ENCODE results near the gene ARMC6. TPM values are rescaled to one million over a fixed set of nuclear protein-coding genes. Genes with fewer than 3 reads are reported as not detected.
"Not testable (repeated sequence)": the region's sequence is repeated elsewhere in the genome, so short reads cannot be mapped to it uniquely, and the experiment has no call there.

ARMC6 gene
- polyA plus RNA-seq, 3 donors: 34.7 to 41.6 (median 40.8) TPM

DNA sequence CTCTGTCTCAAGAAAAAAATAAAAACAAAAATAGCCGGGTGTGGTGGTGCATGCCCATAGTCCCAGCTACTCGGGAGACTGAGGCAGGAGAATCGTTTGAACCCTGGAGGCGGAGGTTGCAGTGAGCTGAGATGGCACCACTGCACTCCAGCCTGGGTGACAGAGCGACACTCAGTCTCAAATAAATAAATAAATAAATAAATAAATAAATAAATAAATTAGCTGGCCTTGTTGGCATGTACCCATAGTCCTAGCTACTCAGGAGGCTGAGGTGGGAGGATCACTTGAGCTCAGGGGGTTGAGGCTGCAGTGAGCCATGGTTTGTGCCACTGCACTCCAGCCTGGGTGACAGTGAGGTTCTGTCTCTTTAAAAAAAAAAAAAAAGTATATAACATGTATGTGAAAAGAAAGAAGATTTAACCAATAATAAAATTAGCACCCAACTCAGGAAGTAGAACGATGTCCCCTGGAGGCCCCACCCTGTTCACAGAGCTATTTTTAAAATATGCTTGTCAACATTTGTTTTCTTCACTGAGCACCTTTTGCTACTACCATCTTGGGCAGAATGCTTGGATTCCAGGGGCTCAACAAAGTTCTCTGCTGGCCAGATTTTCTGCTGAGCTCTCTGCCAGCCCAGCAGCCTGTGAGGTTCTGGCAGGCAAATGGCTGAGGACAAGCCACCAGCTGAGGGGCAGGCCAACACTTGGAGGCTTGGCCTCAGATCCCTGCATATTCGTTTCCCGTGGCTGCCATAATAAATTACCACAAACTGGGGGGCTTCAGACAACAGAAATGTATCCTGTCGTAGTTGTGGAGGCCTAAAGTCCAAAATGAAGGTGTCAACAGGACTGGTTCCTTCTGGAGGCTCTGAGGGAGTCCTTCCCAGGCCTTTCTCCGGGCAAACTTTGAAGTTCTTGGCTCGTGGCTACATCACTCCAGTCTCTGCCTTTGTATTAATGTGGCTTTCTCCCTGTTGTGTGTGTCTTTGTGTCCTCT, 35.6 kb downstream of the ARMC6 start:
- DNase-seq: no peak

DNA sequence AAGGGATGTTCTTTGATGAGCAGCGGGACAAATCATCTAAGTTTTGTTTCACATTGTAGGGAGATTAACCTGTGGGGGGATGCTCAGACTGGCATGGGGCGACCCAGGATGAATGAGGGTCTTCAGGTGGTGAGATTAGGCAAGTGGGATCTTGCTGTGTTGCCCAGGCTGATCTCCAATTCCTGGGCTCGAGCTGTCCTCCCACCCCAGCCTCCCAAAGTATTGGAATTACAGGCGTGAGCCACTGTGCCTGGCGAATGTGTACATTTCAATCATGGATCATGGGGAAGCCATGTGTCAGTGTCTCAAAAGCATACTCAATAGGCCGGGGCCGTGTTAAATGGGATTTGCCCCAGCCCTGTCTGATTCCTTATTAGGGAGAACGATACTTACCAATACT, 38.5 kb downstream of the ARMC6 start:
- no peak for DNase-seq

DNA sequence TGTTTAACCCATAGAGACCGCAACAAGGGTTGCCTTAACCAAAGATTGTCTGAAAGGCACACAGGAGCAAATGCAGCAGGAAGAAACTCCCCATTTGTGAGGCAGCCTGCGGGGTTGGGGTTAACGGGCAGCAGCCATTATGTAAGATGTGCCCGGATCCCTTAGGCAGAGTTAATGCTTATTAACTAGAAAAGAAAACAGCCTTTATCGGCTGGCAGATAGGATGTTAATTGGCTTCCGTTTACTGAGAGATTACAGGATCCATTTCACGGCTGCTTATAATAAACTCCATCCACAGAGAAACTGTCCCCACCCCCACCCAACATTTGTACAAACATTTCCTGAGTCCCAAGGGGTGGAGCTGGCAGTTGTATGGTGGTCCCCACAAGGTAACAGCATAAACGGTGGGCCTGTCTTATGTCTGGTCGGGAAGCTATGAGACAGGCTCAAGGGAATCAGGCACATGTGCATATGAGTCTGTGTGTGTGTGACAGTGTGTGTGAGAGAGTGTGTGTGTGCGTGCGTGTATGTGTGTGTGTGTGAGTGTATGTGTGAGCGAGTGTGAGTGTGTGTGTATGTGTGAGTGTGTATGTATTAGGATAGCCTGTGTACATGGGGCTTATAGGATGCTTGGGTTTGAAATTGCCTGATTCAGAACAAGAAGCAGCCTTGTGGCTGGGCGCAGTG, 40.9 kb downstream of the ARMC6 start:
- no peak for DNase-seq

DNA sequence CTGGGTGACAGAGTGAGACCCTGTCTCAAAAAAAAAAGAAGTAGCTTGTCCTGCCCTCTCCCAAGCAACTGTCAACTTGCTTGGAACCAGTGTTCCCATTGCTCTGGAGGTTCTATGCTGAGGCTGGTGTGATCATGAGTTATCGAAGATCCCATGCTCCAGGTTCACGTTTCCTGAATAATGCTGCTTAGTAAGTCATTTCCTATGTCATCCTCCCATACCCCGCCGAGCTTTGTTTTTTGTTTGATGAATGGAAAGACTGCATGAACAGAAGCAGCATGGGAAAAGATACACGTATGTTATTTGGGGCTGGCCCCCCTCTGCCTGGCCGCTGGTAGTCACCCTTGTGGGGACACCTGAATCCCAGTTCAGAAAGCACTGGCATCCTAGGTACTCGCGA, 41.7 kb downstream of the ARMC6 start:
- DNase-seq: no peak

DNA sequence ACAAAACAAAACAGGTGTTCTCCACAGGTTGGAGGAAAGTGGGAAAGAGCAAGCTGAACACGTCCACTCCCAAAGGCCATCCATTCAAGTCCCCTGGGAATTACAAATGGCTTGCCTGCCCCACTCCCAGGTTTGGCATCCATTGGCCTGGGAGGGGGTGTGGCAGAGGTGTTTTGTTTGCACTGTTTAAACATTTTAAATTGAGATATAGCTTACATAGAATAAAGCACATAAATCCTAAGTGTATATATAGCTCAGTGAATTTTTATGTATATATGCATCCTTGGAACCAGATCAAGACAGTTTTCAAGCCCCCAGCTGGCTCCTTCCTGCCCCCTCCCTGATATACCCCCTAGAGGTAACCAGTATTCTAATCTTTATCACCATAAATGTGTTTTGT, 43.1 kb downstream of the ARMC6 start:
- no peak for DNase-seq

DNA sequence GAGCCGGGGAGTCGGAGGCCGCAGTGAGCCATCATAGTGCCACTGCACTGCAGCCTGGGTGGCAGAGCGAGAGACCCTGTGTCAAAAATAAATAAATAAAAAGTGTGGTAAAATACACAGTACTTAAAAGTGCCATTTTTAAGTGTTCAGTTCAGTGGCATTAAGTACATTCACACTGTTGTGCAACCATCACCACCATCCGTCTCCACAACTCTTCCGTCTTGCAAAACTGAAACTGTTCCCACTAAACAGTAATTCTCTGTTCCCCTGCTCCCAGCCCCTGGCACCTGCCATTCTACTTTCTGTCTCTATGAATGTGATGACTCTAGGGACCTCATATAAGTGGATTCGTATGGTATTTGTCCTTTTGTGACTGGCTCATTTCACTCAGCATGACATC, 43.7 kb downstream of the ARMC6 start:
- DNase-seq: no peak

DNA sequence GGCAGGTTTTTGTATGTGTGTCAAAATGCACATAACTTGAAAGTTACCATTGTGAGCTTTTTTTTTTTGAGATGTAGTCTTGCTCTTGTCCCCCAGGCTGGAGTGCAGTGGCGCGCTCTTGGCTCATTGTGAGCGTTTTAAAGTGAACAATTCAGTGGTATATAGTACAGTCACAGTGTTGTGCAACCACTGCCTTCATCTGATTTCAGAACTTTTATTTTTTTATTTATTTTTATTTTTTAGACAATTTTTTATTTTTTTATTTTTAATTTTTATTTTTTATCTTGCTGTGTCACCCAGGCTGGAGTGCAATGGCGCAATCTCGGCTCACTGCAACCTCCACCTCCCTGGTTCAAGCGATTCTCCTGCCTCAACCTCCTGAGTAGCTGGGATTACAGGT, 45.4 kb downstream of the ARMC6 start:
- no peak for DNase-seq

DNA sequence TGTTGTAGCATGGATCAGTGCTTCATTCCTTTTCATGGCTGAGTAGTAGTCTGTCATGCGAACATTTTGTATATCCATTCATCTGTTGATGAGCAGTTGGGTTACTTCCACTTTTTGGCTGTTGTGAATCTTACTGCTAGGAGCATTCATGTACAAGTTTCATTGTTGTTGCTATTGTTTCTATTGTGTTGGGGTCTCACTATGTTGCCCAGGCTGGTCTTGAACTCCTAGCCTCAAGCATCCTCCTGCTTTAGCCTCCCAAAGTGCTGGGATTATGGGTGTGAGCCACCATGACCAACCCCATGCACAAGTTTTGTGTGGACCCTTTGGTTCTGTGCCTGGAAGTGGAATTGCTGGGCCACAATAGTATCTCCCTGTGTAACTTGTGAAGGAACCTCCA, 46.2 kb downstream of the ARMC6 start:
- DNase-seq: no peak

DNA sequence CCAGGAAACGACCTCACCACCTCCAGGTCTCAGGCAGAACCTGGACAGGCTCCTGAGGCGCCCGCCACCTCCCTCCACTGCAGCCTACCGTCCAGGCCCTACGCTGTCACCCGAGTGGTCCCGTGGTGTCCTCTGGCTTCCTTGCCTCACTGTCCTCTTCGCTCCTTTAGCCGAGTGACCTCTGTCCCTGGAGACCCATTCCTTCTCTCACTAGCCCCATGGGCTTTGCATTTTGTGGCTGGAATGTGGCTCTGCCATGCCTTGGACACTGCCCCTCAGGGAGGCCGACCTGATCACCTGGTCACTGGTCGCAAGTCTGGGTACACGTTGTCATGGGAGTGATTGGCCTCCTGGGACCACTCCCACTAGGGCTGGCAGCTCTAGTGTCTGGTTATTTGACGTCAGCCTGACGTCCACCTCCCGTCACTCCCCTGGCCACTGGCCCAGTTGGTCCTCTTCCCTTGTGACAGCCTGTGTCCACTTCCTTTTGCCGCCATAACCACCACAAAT, 48.3 kb downstream of the ARMC6 start:
- DNase-seq: no peak

DNA sequence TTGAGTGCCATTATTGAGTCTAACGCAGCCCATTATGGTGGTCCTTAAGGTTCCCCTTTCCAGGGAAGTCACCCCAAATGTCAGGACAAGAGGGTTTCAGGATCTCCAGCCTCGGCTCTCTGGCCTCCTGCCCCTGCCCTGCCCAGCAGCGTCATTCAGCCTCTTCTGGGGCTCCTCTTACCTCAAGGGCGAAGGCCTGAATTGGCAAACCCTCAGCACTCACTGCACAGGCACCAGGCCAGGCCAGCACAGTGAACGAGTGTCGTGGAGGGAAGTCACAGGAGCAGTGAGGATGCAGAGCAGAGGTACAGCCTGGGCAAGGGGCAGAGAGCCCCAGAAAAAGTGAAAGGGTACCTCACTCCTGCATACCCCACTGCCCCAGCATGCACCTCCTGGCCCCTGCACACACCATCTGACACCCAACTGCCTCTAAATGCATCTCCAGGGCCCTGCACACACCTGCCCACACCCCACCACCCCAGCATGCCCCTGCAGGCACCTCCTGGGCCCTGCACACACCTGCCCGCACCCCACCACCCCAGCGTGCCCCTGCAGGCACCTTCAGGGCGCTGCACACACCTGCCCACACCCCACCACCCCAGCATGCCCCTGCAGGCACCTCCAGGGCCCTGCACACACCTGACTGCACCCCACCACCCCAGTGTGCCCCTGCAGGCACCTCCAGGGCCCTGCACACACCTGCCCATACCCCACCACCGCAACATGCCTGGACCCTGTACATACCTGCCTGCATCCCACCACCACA, 50.2 kb downstream of the ARMC6 start:
- no peak for DNase-seq

DNA sequence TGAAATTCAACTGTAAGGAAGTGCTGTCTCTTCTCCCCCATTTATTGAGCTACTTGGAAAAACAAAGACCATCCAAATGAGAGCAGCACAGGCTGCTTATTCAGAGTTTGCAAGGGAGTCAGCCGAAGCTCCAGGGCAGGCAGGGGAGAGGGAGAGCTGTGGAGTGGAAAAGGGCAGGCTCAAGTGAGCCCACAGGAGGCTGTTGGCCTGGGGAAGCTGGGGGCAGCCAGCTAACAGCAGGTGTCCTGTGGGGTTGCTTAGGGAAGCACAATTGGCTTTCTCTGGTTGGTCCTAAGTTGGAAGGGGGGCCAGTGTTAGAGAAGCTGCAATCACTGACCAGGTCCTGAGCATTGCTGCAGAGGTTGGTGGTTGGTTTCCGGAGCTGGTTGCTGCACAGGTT, 54.3 kb downstream of the ARMC6 start:
- no peak for DNase-seq

DNA sequence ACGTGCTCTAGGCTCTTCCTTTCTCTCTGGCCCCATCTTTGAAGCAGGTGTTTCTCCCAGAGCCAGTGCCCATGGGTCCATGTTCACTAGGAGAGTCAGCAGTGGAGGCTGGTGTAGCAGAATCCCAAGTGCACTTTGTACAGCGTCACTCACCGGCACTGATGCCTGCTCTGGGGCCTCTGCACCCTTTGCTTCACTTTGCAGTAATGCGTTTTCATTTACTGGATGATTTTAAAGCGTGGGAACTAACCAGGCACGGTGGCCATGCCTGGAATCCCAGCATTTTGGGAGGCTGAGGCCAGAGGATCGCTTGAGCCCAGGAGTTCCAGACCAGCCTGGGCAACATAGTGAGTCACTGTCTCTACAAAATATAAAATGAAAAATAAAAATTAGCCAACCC, 61.1 kb downstream of the ARMC6 start:
- no peak for DNase-seq

DNA sequence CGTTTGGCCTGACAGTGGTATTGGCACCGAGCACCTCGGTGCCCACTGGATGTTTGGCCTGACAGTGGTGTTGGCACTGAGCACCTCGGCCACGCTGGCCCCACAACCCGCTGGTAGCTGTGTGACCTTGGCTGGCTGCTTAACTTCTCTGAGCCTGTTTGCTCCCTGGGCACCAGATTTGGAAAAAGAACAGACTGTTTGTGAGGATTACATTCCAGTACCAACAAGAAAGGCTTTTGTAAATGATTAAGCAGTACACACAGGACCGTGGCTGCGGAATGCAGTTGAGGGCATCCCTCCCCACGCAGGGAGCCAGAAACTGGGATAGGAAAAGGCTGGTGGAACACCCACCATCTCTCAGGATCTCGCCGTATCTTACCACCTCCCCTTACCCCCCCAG, 62.3 kb downstream of the ARMC6 start:
- no peak for DNase-seq

DNA sequence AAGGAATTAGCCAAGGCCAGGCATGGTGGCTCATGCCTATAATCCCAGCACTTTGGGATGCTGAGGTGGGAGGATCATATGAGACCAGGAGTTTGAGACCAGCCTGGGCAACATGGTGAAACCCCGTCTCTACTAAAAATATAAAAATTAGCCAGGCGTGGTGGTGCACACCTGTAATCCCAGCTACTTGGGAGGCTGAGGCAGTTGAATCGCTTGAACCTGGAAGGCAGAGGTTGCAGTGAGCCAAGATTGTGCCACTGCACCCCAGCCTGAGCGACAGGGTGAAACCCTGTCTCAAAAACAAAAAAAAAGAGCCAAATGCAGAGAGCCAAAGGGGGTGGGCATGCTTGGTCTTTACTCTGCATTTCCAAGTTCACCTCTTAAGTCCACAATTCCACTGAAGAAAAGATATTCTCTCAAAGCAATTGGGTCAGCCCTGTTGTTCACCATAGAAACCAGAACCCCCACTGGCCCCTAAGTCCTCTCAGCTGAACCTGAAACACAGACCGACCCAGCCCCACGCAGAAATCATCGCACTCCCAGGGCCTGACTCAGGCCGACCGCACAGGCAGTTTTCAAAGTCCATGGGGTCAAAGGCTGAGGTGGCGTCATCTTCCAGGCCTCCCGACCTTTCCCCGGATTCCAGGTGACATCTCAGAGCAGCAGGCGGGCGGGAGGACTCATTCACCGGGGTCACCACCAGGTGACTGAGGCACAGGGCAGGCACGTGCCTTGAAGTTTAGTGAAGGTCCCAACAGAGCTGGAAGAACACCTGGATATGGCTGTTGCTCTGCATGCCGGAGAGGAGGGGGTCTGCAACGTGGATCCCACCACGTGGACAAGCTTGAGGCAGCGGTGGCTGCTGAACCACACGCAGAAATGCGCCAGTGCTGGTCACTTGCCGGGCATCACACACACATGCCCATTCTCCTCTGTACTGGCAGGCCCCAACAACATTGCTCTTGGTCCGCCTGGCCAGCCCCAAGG, 63.5 kb downstream of the ARMC6 start:
- DNase-seq: no peak

DNA sequence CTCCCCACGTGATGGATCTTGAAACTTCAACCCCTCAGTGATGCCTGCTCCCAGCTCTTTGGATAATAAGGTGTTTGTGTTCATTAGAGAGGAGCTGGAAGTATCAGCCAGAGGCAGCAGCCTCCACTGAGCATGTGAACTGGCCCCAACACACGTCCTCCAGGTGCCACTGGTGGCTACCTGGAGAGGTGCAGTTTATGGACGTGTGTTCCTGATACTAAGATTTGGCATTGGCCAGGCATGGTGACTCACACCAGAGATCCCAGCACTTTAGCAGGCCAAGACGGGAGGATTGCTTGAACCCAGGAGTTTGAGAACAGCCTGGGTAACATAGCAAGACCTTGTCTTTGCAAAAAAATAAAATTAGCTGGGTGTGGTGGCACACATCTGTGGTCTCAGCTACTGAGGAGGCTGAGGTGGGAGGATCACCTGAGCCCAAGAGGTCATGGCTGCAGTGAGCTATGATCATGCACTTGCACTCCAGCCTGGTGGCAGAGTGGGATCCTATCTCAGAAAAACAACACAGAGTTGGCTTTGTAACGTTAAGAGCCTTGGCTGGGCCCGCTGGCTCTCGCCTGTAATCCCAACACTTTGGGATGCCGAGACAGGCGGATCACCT, 64.8 kb downstream of the ARMC6 start:
- no peak for DNase-seq

DNA sequence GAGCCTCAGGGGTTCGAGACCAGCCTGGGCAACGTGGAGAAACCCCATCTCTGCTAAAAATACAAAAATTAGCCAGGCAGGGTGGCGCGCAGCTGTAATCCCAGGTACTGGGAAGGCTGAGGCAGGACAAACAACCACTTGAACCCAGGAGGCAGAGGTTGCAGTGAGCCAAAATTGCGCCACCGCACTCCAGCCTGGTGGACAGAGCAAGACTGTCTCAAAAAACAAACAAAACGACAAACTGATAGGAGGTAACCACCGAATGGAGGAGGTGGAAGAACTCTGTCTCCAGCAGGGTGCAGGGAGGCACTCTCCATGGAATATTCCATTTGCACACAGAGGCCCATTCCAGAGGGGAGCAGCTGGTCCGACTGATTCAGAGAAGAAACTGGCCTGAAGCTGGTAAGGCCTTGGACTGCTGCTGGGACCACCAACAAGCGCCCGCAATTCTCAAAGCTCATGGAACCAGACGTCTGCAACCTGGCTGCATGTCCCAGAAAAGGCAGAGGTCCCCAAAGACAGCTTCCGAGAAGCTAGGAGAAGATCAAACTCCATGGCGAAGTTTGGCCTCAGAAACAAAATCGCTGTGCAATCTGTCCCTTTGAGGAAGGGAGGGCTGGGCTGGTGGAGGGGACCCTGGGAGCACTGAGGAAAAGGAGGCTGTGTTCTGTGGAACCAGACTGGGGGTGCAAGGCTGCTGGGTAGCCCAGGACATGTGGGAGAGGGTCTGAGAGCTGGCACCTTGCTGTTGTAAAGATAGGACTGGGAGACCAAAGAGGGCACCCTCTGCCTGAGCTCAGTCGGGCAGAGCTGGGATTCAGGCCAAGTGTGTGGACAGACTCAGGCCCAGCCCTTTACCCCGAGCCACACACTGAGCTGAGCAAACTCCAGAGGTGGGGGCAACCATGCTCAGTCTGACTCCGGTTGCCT, 65.6 kb downstream of the ARMC6 start:
- DNase-seq: no peak

DNA sequence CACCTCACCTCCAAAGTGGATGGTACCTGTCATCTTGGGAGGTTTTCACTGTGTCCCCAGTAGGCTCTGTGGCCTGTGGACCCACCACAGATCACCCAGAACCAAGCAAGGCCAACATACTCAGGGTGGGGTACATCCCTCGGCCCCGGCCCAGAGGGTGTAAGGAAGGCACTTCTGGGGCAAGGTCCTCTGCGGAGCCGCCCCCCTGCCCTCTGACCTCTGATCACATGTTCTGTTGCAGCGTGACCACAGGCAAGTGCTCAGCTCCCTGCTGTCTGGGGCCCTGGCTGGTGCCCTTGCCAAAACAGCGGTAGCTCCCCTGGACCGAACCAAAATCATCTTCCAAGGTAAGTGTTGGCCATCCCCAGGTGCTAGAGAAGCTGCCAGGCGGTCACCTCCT, 68.1 kb downstream of the ARMC6 start:
- DNase-seq: no peak

DNA sequence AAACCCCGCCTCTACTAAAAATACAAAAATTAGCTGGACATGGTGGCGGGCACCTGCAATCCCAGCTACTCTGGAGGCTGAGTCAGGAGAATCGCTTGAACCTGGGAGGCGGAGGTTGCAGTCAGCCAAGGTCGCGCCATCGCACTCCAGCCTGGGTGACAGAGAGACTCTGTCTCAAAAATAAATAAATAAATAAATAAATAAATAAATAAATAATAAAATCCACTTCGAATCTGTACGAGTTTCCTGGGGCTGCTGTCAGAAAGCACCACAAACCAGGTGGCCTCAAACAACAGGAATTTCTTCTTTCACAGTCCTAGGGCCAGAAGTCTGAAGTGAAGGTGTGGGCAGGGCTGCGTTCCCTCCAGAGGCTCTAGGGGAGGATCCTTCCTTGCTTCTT, 69.2 kb downstream of the ARMC6 start:
- not testable (repeated sequence) for DNase-seq

DNA sequence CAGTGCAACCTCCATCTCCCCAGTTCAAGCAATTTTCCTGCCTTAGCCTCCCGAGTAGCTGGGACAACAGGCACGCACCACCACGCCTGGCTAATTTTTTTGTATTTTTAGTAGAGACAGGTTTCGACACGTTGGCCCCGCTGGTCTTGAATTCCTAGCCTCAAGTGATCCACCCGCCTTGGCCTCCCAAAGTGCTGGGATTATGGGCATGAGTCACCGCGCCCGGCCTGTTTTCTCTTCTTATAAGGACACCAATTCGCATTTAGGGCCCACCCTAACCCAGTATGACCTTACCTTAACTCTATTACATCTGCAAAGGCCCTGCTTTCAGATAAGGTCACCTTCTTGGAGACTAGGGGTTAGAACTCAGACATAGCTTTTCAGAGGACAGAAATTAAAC, 69.8 kb downstream of the ARMC6 start:
- DNase-seq: no peak
